Astrocyte of the spinal cord (primary cell): Measurements from ENCODE around the gene TMEM14B.

Experiments used
- DNase-seq: peaks from one replicate; pipeline ENCODE4 v3.0.0; 2011; ENCODE audit warnings: low read depth, low spot score
- H3K4me3 ChIP-seq: 2 replicates; pipeline ENCODE4 v1.5.1; 2011; ENCODE audit warnings: low read depth, mild to moderate bottlenecking, low read length, moderate library complexity
- CTCF ChIP-seq: IDR thresholded peaks from 2 replicates; pipeline ENCODE4 v1.5.1; 2012; ENCODE audit warnings: low read depth, mild to moderate bottlenecking, low read length, inconsistent platforms
- in situ Hi-C: cut with HindIII; loops from 2 replicates; pipeline ENCODE4 v1.10.0; 2017; ENCODE audit warnings: low sequenced_read_pairs

The TMEM14B gene

DNA sequence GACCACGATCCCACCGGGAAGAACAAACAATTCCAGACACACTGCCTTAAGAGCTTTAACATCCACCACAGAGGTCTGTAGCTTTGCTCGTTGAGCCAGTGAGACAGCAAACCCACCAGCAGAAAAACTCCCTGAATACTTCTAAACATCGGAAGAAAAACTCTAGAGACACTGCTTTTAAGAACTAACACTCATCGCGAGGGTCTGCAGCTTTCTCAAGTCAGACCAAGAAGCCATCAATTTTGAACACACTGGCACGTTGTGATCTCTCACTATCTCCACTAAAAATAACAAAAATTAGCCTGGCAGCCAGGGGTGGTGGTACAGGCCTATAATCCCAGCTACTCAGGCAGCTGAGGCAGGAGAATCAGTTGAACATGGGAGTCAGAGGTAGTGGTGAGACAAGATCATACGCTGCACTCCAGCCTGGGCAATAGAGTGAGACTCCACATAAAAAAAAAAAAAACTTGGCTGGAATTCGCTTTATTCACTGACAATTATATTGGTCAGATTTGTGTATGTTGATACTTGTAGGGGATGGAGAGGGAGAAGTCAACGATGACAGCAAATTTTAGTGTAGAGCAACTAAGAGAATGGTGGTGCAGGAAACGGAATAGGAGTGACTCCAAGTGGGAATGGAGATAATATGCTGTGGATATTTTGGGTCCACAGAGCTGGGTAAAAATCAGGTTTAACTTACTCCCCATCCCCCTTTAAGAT is 25.6 kb upstream of the TMEM14B start:
- in situ Hi-C loops: no loop called here
- peak overlapping the region; percentile 58 for H3K4me3 ChIP-seq
- no peak for TF ChIP-seq CTCF
- DNase-seq: no peak

DNA sequence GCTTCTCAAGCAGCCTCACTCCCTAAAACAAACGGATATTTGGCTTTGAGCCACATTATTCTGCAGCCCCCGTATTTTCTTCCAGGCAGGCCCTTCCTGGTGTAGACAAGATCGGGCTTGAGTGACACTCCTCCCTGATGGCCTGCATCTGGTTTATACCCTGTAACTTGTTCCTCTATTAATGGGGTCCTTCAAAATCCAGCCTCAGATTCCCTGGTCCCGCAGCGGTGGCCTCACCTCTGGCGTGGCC is 25.1 kb upstream of the TMEM14B start:
- no peak for TF ChIP-seq CTCF
- in situ Hi-C loops: no loop called here
- no peak for DNase-seq
- peak overlapping the region; percentile 58 for H3K4me3 ChIP-seq

- in situ Hi-C loops: no loop called here
- DNase-seq: peak; percentile 99
- H3K4me3 ChIP-seq: peak within 1 kb of the TSS; percentile 58
- TF ChIP-seq CTCF: no peak
Observed at GRCh38 chr6:10722820-10723566, 24.6 kb upstream of the TMEM14B start, which contains the start of gene TMEM14C. TSS of gene TMEM14C (plus strand) at chr6:10723070. CDS start at chr6:10724614, 1,544 bp downstream.

DNA sequence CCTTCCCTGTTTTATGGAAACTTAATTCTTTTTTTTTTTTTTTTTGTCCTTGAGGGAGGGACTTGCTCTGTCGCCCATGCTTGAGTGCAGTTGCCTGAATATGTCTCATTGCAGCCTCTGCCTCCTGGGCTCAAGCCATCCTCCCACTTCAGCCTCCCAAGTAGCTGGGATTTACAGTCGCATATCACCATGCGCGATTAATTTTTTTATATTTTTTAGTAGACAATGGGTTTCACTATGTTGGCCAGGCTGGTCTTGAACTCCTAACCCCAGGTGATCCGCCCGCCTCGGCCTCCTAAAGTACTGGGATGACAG is 24.1 kb upstream of the TMEM14B start:
- H3K4me3 ChIP-seq: peak overlapping the region; percentile 58
- in situ Hi-C loops: no loop called here
- no peak for TF ChIP-seq CTCF
- DNase-seq: no peak

DNA sequence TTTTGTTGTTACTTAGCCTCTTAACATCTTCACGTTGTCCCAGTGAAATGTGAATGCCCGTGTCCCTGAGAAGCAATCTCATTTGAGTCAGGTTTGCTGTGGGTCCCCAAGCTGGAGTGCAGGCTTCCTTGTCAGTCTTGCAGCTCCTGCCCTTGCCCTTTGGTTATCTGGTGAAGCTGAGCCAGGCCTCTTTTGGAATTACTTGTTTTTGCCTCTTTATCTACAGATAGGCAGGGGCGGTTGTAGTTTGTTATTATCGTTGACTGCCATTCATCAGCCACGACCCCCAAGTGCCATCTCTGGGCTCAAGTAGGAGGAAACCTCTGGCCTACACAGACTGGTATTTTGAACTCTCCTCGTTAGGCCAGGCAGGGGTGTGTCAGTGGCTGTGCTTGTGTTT is 22.6 kb upstream of the TMEM14B start:
- in situ Hi-C loops: no loop called here
- no peak for TF ChIP-seq CTCF
- DNase-seq: no peak
- no peak overlapping the region for H3K4me3 ChIP-seq

DNA sequence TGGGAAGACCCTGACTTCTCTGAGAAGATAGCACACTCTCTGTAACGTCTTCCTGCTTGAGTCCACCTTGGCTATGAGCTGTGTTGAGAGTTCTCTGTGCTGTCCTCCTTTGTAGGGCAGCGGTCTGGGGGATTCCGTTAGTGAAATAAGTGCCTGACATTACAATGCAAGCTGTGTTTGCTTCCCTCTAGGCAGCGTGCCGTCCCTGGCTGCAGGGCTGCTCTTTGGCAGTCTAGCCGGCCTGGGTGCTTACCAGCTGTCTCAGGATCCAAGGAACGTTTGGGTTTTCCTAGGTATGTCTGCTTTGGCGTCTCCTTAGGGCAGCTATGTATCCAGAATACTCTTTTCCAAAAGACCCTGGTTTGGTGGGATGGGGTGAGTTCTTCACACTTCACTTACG is 21.9 kb upstream of the TMEM14B start:
- no peak overlapping the region for H3K4me3 ChIP-seq
- TF ChIP-seq CTCF: no peak
- in situ Hi-C loops: no loop called here
- no peak for DNase-seq
